SK-N-SH treated with all-trans-retinoic acid at 6 μM for 48 hours (cell line): ENCODE measurements around the gene AKT2.

ENCODE experiments used
- ATAC-seq: fragments of 200-7000 bp; cut with Tn5 transposase; 3 replicates; pipeline ENCODE4 v1.9.1; 2020; ENCODE audit warnings: mild to moderate bottlenecking, moderate library complexity
- ARNTL ChIP-seq: fragments of 450-650 bp; formaldehyde crosslinking; IDR thresholded peaks from 2 replicates; pipeline ENCODE4 v1.5.0; 2020; ENCODE audit warnings: low read depth, mild to moderate bottlenecking, moderate library complexity, borderline replicate concordance
- BACH2 ChIP-seq: fragments of 250-450 bp; sonication (Bioruptor Pico); IDR thresholded peaks from 2 replicates; pipeline ENCODE4 v1.9.0; 2021; ENCODE audit warnings: mild to moderate bottlenecking, borderline replicate concordance
- CREB5 ChIP-seq: fragments of 250-450 bp; sonication (Bioruptor Pico); IDR thresholded peaks from 2 replicates; pipeline ENCODE4 v1.5.1; 2020; ENCODE audit warnings: low read depth, mild to moderate bottlenecking, moderate library complexity
- CSDC2 ChIP-seq: fragments of 250-450 bp; sonication (Bioruptor Pico); IDR thresholded peaks from 2 replicates; pipeline ENCODE4 v1.5.0; 2020; ENCODE audit warnings: mild to moderate bottlenecking, moderate library complexity
- CSRNP3 ChIP-seq: fragments of 250-450 bp; sonication (Bioruptor Pico); IDR thresholded peaks from 2 replicates; pipeline ENCODE4 v1.5.1; 2021; ENCODE audit warnings: mild to moderate bottlenecking, moderate library complexity
- ESRRG ChIP-seq: fragments of 250-450 bp; sonication (Bioruptor Pico); IDR thresholded peaks from 2 replicates; pipeline ENCODE4 v1.6.1; 2021; ENCODE audit warnings: mild to moderate bottlenecking
- GLIS3 ChIP-seq: fragments of 250-450 bp; sonication (Bioruptor Pico); IDR thresholded peaks from 2 replicates; pipeline ENCODE4 v1.5.0; 2020; ENCODE audit warnings: mild to moderate bottlenecking, moderate library complexity
- ISL1 ChIP-seq: fragments of 250-450 bp; sonication (Bioruptor Pico); IDR thresholded peaks from 2 replicates; pipeline ENCODE4 v2.1.2; 2022; ENCODE audit warnings: mild to moderate bottlenecking, moderate library complexity
- OSR1 ChIP-seq: fragments of 250-450 bp; sonication (Bioruptor Pico); IDR thresholded peaks from 2 replicates; pipeline ENCODE4 v1.8.0; 2022; ENCODE audit warnings: moderate library complexity, mild to moderate bottlenecking, inconsistent platforms
- PATZ1 ChIP-seq: fragments of 250-450 bp; sonication (Bioruptor Pico); IDR thresholded peaks from 2 replicates; pipeline ENCODE4 v1.8.0; 2020; ENCODE audit warnings: mild to moderate bottlenecking, moderate library complexity, borderline replicate concordance
- POU6F1 ChIP-seq: fragments of 250-450 bp; sonication (Bioruptor Pico); IDR thresholded peaks from 2 replicates; pipeline ENCODE4 v1.8.0; 2021; ENCODE audit warnings: low read depth, mild to moderate bottlenecking, moderate library complexity, borderline replicate concordance
- PPARA ChIP-seq: fragments of 250-450 bp; sonication (Bioruptor Pico); IDR thresholded peaks from 2 replicates; pipeline ENCODE4 v1.5.0; 2020; ENCODE audit warnings: mild to moderate bottlenecking, borderline replicate concordance
- RARB ChIP-seq: fragments of 250-450 bp; sonication (Bioruptor Pico); IDR thresholded peaks from 2 replicates; pipeline ENCODE4 v1.8.0; 2021; ENCODE audit warnings: mild to moderate bottlenecking, moderate library complexity
- SNAI2 ChIP-seq: fragments of 250-450 bp; sonication (Bioruptor Pico); IDR thresholded peaks from 2 replicates; pipeline ENCODE4 v1.5.0; 2020; ENCODE audit warnings: mild to moderate bottlenecking, moderate library complexity
- TCF4 ChIP-seq: fragments of 250-450 bp; sonication (Bioruptor Pico); IDR thresholded peaks from 2 replicates; pipeline ENCODE4 v1.8.0; 2021; ENCODE audit warnings: mild to moderate bottlenecking, moderate library complexity, borderline replicate concordance
- TOX ChIP-seq: fragments of 250-450 bp; sonication (Bioruptor Pico); IDR thresholded peaks from 2 replicates; pipeline ENCODE4 v1.8.0; 2021; ENCODE audit warnings: mild to moderate bottlenecking, moderate library complexity, borderline replicate concordance
- TSHZ2 ChIP-seq: fragments of 250-450 bp; sonication (Bioruptor Pico); IDR thresholded peaks from 2 replicates; pipeline ENCODE4 v1.5.0; 2020; ENCODE audit warnings: mild to moderate bottlenecking, moderate library complexity
- ZC3H10 ChIP-seq: fragments of 250-450 bp; sonication (Bioruptor Pico); IDR thresholded peaks from 2 replicates; pipeline ENCODE4 v1.5.1; 2021; ENCODE audit warnings: mild to moderate bottlenecking, moderate library complexity
- ZFP3 ChIP-seq: fragments of 250-450 bp; sonication (Bioruptor Pico); IDR thresholded peaks from 2 replicates; pipeline ENCODE4 v1.5.0; 2020; ENCODE audit warnings: mild to moderate bottlenecking, moderate library complexity
- ZFP30 ChIP-seq: fragments of 450-650 bp; formaldehyde crosslinking; IDR thresholded peaks from 2 replicates; pipeline ENCODE4 v1.5.0; 2022; ENCODE audit warnings: mild to moderate bottlenecking, moderate library complexity
- ZNF8 ChIP-seq: fragments of 450-650 bp; formaldehyde crosslinking; IDR thresholded peaks from 2 replicates; pipeline ENCODE4 v1.5.0; 2020; ENCODE audit warnings: mild to moderate bottlenecking, moderate library complexity

AKT2 gene

GRCh38 chr19:40239415-40240226 is 45.5 kb downstream of the AKT2 start:
- ATAC-seq: no peak
- no peak for TF ChIP-seq RARB (CRISPR knock-in tag)
- TF ChIP-seq CSRNP3 (CRISPR knock-in tag): no peak
- no peak for TF ChIP-seq PPARA (CRISPR knock-in tag)
- no peak for TF ChIP-seq SNAI2
- no peak for TF ChIP-seq POU6F1
- TF ChIP-seq ESRRG: no peak
- TF ChIP-seq ARNTL: no peak
- TF ChIP-seq CREB5: no peak
- TF ChIP-seq ZNF8: no peak
- TF ChIP-seq TOX (CRISPR knock-in tag): no peak
- TF ChIP-seq CSDC2 (CRISPR knock-in tag): no peak
- no peak for TF ChIP-seq ZFP3
- no peak for TF ChIP-seq GLIS3 (CRISPR knock-in tag)
- no peak for TF ChIP-seq ZFP30 (CRISPR knock-in tag)
- TF ChIP-seq TCF4 (CRISPR knock-in tag): no peak
- no peak for TF ChIP-seq BACH2 (CRISPR knock-in tag)

- no peak for ATAC-seq
- no peak for TF ChIP-seq RARB (CRISPR knock-in tag)
- no peak for TF ChIP-seq GLIS3 (CRISPR knock-in tag)
- TF ChIP-seq PATZ1 (CRISPR knock-in tag): no peak
- TF ChIP-seq CSRNP3 (CRISPR knock-in tag): no peak
- TF ChIP-seq, all 23 proteins: peak for 0
Observed at GRCh38 chr19:40238775-40239174, 46.4 kb downstream of the AKT2 start.

- no peak for ATAC-seq
- TF ChIP-seq CSDC2 (CRISPR knock-in tag): no peak
- no peak for TF ChIP-seq GLIS3 (CRISPR knock-in tag)
- TF ChIP-seq PPARA (CRISPR knock-in tag): no peak
- no peak for TF ChIP-seq ZC3H10 (CRISPR knock-in tag)
- TF ChIP-seq ARNTL: no peak
- no peak for TF ChIP-seq ISL1 (CRISPR knock-in tag)
- no peak for TF ChIP-seq TSHZ2 (CRISPR knock-in tag)
- no peak for TF ChIP-seq OSR1
- TF ChIP-seq RARB (CRISPR knock-in tag): no peak
- TF ChIP-seq ZFP3: no peak
Observed at GRCh38 chr19:40237791-40238190, 47.4 kb downstream of the AKT2 start.
